ENCODE measurements around the gene ANKRD16. TPM values are rescaled to one million over a fixed set of nuclear protein-coding genes. Genes with fewer than 3 reads are reported as not detected.

ANKRD16 gene
- total and polyA plus RNA-seq, 2 of the 8 experiments (the other 6 are each of a cell fraction or from before 2014, with no cell fraction given), result 8.2 to 12.7 TPM

- Histone ChIP-seq H3K27ac (ENCODE audit: low read depth, low read length) (peak overlapping the region; percentile 88), H3K4me3 (ENCODE audit: extremely low read depth in 1 of 4, insufficient read depth in 2 of 4, low read depth in 3 of 4, low read length in 4 of 4) (peak overlapping the region; percentile 90 to 98 (median 94)), H3K23ac (ENCODE audit: insufficient read length) (no peak overlapping the region), H3K79me1 (ENCODE audit: low read depth, low read length) (no peaks in the 10 kb centered on the region; the same call in 1 of the 2 replicates), H2BK20ac (ENCODE audit: low read length) (no peak overlapping the region), H2BK15ac (ENCODE audit: low read length) (0 out of 2 replicates have a peak overlapping the region, but pooled peaks have one; percentile 96), H3K18ac (ENCODE audit: extremely low read depth, low read length) (peak overlapping the region; percentile 97), H2AFZ (ENCODE audit: low read length) (no peak overlapping the region), H3K23me2 (ENCODE audit: low read depth, low read length) (peaks cover 6% of the 10 kb centered on the region), H3K14ac (ENCODE audit: insufficient read length) (no peak overlapping the region), H3K56ac (replicated peaks; ENCODE audit: insufficient read length, low read depth, low read length) (peak overlapping the region; percentile 96), H2BK12ac (ENCODE audit: low read depth, low read length) (no peak overlapping the region), H3K36me3 (ENCODE audit: control insufficient read depth in 2 of 4, insufficient read depth in 4 of 4, low read length in 3 of 4) (peaks cover 0 to 5% (median 0%) of the 10 kb centered on the region in 4 experiments; a peak in 2 of 8 replicates), H4K20me1 (replicated peaks in 1 of 2; ENCODE audit: control insufficient read depth in 1 of 2, insufficient read depth in 2 of 2, low read length in 2 of 2) (peaks cover 10 to 21% of the 10 kb centered on the region in 2 experiments), H3K9me3 (ENCODE audit: insufficient read depth in 2 of 2, low read depth in 1 of 2, low read length in 1 of 2) (no peaks in the 10 kb centered on the region), H2BK5ac (ENCODE audit: low read depth, low read length) (peak overlapping the region; percentile 96), H3K79me2 (ENCODE audit: control insufficient read depth in 1 of 2, insufficient read depth in 2 of 2, low read length in 2 of 2) (peaks cover 39 to 62% of the 10 kb centered on the region in 2 experiments), H3K4me1 (replicated peaks in 1 of 4; ENCODE audit: control insufficient read depth in 3 of 4, insufficient read depth in 4 of 4, low read length in 3 of 4) (peaks cover 0 to 3% (median 0%) of the 10 kb centered on the region in 4 experiments; a peak in 1 of 7 replicates), H2AK5ac (ENCODE audit: low read depth, low read length) (no peak overlapping the region), H4K91ac (replicated peaks; ENCODE audit: insufficient read length, low read length) (peak overlapping the region; percentile 85), H3K4ac (replicated peaks; ENCODE audit: insufficient read length, low read depth, low read length) (peak overlapping the region; percentile 98), H3K27me3 (replicated peaks in 1 of 4; ENCODE audit: control insufficient read depth in 3 of 4, extremely low read depth in 1 of 4, insufficient read depth in 3 of 4, low read length in 3 of 4) (no peaks in the 10 kb centered on the region), H3K9ac (replicated peaks in 1 of 4; ENCODE audit: extremely low read depth in 1 of 4, low read depth in 3 of 4, low read length in 3 of 4) (peak overlapping the region; percentile 94 to 99 (median 96)), H4K8ac (ENCODE audit: extremely low read depth, insufficient read depth, low read length) (peak overlapping the region; percentile 96), H4K5ac (ENCODE audit: insufficient read length, low read depth, low read length) (peak overlapping the region; percentile 100), H3K4me2 (ENCODE audit: insufficient read depth in 1 of 2, low read depth in 2 of 2, low read length in 2 of 2) (peak overlapping the region; percentile 67 to 81), H2BK120ac (replicated peaks; ENCODE audit: low read depth, low read length) (no peak overlapping the region)
- no peak for FAIRE-seq
- no peak for DNase-seq (ENCODE audit: low read depth in 1 of 2, low spot score in 2 of 2)
- POLR2A ChIA-PET (ENCODE audit: partially characterized antibody), result interaction anchor here (0.7 to 2.6 kb wide), 19 partner anchors 9 to 120 kb away, joined by 3 to 22 read pairs (median 6); partner anchors contain the start of genes ANKRD16 and FBH1
- TF ChIP-seq SP4 (IDR thresholded peaks at IDR 0.05; ENCODE audit: low read length) (no peak), ATF3 (IDR thresholded peaks at IDR 0.05; ENCODE audit: insufficient read depth, low read depth, low read length) (no peak), SP1 (IDR thresholded peaks at IDR 0.05; ENCODE audit: low read depth, low read length) (no peak), SAP30 (IDR thresholded peaks at IDR 0.05; ENCODE audit: insufficient read depth, insufficient replicate concordance, low read length) (no peak), ASH2L (IDR thresholded peaks at IDR 0.05; ENCODE audit: low read length) (peak; percentile 54), POLR2AphosphoS5 (IDR thresholded peaks at IDR 0.05; ENCODE audit: low read depth, low read length) (no peak), TAF7 (optimal IDR thresholded peaks at IDR 0.05; ENCODE audit: borderline replicate concordance, low read depth, low read length) (no peak), PHF8 (conservative IDR thresholded peaks at IDR 0.05; ENCODE audit: low read depth, low read length) (peak; percentile 89), FOSL1 (IDR thresholded peaks at IDR 0.05; ENCODE audit: insufficient read depth, low read depth, low read length) (no peak)
- CTCF ChIA-PET (ENCODE audit: partially characterized antibody), result no interaction called here
- 0% methylated on average over 13 of the region's 29 CpGs; no CpG with 5 or more reads in 1 of the 2 experiments for WGBS, 2 experiments (ENCODE audit: extremely low coverage in 1 of 2, insufficient coverage in 1 of 2, insufficient read length in 1 of 2, insufficient replicate concordance in 2 of 2, low coverage in 1 of 2, low lambda C conversion rate in 2 of 2, missing lambda C conversion rate in 1 of 2)
Observed at GRCh38 chr10:5813091-5813340, 76.7 kb downstream of the ANKRD16 start.
